HUDEP-2 (cell line): ENCODE data around the gene BRINP3.

Source experiments
- DNase-seq, 76 experiments: peaks; one replicate each; lab custom pipeline; 2025; ENCODE audit not compliant: unreplicated experiment in 76 of 76; lab: John Stamatoyannopoulos, UW

Gene BRINP3

GRCh38 chr1:190327271-190327670 is 150.4 kb downstream of the BRINP3 start:
- DNase-seq = no peak

- no peak for DNase-seq
These were observed 154.1 kb downstream of the BRINP3 start for GRCh38 chr1:190323530-190323929.

- no peak for DNase-seq
These were observed 155.4 kb downstream of the BRINP3 start for GRCh38 chr1:190322274-190322673.

- peak in 11 of 76 experiments; percentile 0 to 50 (median 13) for DNase-seq
These were observed 156.7 kb downstream of the BRINP3 start for GRCh38 chr1:190320952-190321351.

GRCh38 chr1:190312763-190313162 is 164.9 kb downstream of the BRINP3 start:
- no peak for DNase-seq

- no peak for DNase-seq
These were observed 174.2 kb downstream of the BRINP3 start for GRCh38 chr1:190303501-190303900.

GRCh38 chr1:190296453-190296852 is 181.2 kb downstream of the BRINP3 start:
- no peak for DNase-seq

- no peak for DNase-seq
These were observed 187.8 kb downstream of the BRINP3 start for GRCh38 chr1:190289897-190290296.

- no peak for DNase-seq
These were observed 191.6 kb downstream of the BRINP3 start for GRCh38 chr1:190286111-190286510.

GRCh38 chr1:190277107-190277506 is 200.6 kb downstream of the BRINP3 start:
- no peak for DNase-seq

GRCh38 chr1:190274721-190275120 is 202.9 kb downstream of the BRINP3 start:
- no peak for DNase-seq

GRCh38 chr1:190273161-190273560 is 204.5 kb downstream of the BRINP3 start:
- DNase-seq = no peak

GRCh38 chr1:190262538-190262937 is 215.1 kb downstream of the BRINP3 start:
- DNase-seq = no peak

GRCh38 chr1:190259424-190259823 is 218.2 kb downstream of the BRINP3 start:
- DNase-seq = no peak

- no peak for DNase-seq
These were observed 219.7 kb downstream of the BRINP3 start for GRCh38 chr1:190258003-190258402.

GRCh38 chr1:190252046-190252445 is 225.6 kb downstream of the BRINP3 start:
- no peak for DNase-seq

GRCh38 chr1:190250368-190250767 is 227.3 kb downstream of the BRINP3 start:
- DNase-seq = no peak

- no peak for DNase-seq
These were observed 233.3 kb downstream of the BRINP3 start for GRCh38 chr1:190244406-190244805.

- DNase-seq = no peak
These were observed 234.6 kb downstream of the BRINP3 start for GRCh38 chr1:190243056-190243455.

GRCh38 chr1:190226006-190226405 is 251.7 kb downstream of the BRINP3 start:
- DNase-seq = no peak

- DNase-seq = no peak
These were observed 265.2 kb downstream of the BRINP3 start for GRCh38 chr1:190212450-190212849.

GRCh38 chr1:190207733-190208132 is 269.9 kb downstream of the BRINP3 start:
- DNase-seq = no peak

- DNase-seq = no peak
These were observed 272.0 kb downstream of the BRINP3 start for GRCh38 chr1:190205713-190206112.
